A673 (cell line): ENCODE data around the gene SAMD13. TPM values are rescaled to one million over a fixed set of nuclear protein-coding genes. Genes with fewer than 3 reads are reported as not detected.

Experiments
- BruUV-seq: library from RNA; stranded (reverse); fragments of 400-500 nt; replicated peaks from 2 replicates; lab custom pipeline; 2021; lab: Mats Ljungman, UMichigan
- CTCF ChIA-PET: fragments of 300-600 bp; sonication (Branson Sonifier 250); formaldehyde crosslinking; loops from one replicate; lab custom pipeline; 2022; ENCODE audit warnings: antibody characterized with exemption; lab: Charles Lee
- POLR2A ChIA-PET: fragments of 300-600 bp; sonication (Branson Sonifier 250); formaldehyde crosslinking; loops from one replicate; lab custom pipeline; 2022; ENCODE audit warnings: antibody characterized with exemption; ENCODE audit not compliant: low non-redundant PET; lab: Charles Lee
- DNase-seq: peaks from one replicate; pipeline ENCODE4 v3.0.0-alpha.2; 2015; ENCODE audit warnings: low spot score
- H3K27ac ChIP-seq: fragments of 200-600 bp; sonication (generic); 2 replicates; pipeline ENCODE4 v1.5.1; 2016; ENCODE audit warnings: mixed run types, low read depth, mild to moderate bottlenecking, mixed read lengths, antibody characterized with exemption, low read length; ENCODE audit not compliant: poor library complexity, severe bottlenecking
- H3K27me3 ChIP-seq: fragments of 200-600 bp; sonication (generic); replicated peaks from 2 replicates; pipeline ENCODE4 v1.6.1; 2017; ENCODE audit warnings: mixed run types, low read depth, mild to moderate bottlenecking, mixed read lengths, antibody characterized with exemption, low read length; ENCODE audit not compliant: insufficient read depth, poor library complexity
- H3K36me3 ChIP-seq: fragments of 200-600 bp; sonication (generic); 2 replicates; pipeline ENCODE4 v1.6.1; 2016; ENCODE audit warnings: mixed run types, mild to moderate bottlenecking, mixed read lengths, antibody characterized with exemption, low read length; ENCODE audit not compliant: insufficient read depth, poor library complexity, severe bottlenecking
- H3K4me1 ChIP-seq: fragments of 200-600 bp; sonication (generic); 2 replicates; pipeline ENCODE4 v1.6.1; 2017; ENCODE audit warnings: mixed run types, mild to moderate bottlenecking, mixed read lengths, antibody characterized with exemption, low read length; ENCODE audit not compliant: insufficient read depth, poor library complexity, severe bottlenecking
- H3K4me3 ChIP-seq: fragments of 200-600 bp; sonication (generic); 2 replicates; pipeline ENCODE4 v1.5.1; 2016; ENCODE audit warnings: low read depth, mixed run types, mild to moderate bottlenecking, mixed read lengths, low read length; ENCODE audit not compliant: poor library complexity, severe bottlenecking
- H3K9me3 ChIP-seq: fragments of 200-600 bp; sonication (generic); 2 replicates; pipeline ENCODE4 v1.6.1; 2016; ENCODE audit warnings: mixed run types, low read depth, mild to moderate bottlenecking, mixed read lengths, antibody characterized with exemption, low read length; ENCODE audit not compliant: poor library complexity, severe bottlenecking
- EZH2 ChIP-seq: fragments of 200-600 bp; sonication (generic); IDR thresholded peaks from 2 replicates; pipeline ENCODE4 v1.6.1; 2017; ENCODE audit warnings: borderline replicate concordance, low read depth, mild to moderate bottlenecking, mixed read lengths, antibody characterized with exemption, low read length; ENCODE audit not compliant: poor library complexity, severe bottlenecking
- intact Hi-C: fragments of 100-400 bp; cut with micrococcal nuclease; formaldehyde crosslinking; loops from one replicate; pipeline ENCODE4 v1.10.0; 2022; ENCODE audit not compliant: unreplicated experiment
- total RNA-seq: library from RNA; stranded (reverse); gene quantifications from 2 replicates; pipeline ENCODE4 v1.2.3, GENCODE V29; 2021
- TF ChIP-seq, protein P1 (sequence below): fragments of 300-800, 200-600 bp; sonication (generic); conservative IDR thresholded peaks from 2 replicates; pipeline ENCODE4 v1.5.1; 2017; ENCODE audit warnings: low read depth, mild to moderate bottlenecking, antibody characterized with exemption, low read length, moderate library complexity, mixed read lengths

The SAMD13 gene
- total RNA-seq, 1 experiment from 2014 or later: 1.2 TPM

DNA sequence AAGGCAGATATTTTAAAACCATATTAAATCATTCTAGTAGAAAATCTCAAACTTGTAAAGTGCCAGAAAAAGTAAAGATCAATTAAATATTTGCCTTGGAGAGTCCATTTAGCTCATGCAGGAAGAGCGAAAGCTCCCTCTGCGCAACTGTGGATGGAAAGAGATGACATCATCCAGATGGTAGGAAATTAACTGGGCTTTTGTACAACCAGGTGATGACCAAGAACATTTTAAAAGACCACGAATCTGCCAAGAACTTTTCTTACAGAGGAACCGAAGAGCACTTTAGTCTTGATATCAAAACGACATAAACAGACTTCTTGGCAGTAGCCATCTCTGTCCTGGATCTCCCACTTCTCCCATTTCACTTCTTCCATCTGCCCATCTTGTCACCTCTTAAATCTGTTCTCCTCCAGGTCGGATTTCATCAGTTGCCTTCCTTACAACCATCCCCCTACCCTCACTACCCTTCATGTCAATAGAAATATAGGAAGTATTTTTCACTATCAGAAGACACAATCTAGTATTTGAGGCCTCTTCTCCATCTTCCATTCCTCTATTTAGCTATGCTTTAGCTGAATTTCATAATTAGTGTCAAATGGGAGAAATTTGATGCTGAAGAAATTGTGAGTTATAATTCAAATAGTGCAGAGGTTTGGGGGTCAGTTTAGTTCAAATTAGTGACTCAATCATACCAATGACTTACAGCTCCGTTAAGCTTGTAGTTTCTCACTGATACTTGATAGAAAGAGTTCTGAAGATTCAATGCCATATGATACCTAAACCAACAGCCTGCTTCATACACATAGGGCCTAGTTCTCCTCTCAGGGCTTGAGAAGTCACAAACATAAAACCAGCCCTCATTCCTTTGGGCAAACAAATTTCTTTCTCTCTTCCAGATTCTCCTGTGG lies 74.7 kb downstream of the SAMD13 start:
- intact Hi-C loops: no loop called here
- H3K4me3 ChIP-seq: no peak overlapping the region
- BruUV-seq: no TSS peak
- H3K27ac ChIP-seq: no peak overlapping the region
- ChIA-PET POLR2A (no interaction called here), CTCF (no interaction called here)
- no peak for TF ChIP-seq EZH2
- TF ChIP-seq, protein P1, sequence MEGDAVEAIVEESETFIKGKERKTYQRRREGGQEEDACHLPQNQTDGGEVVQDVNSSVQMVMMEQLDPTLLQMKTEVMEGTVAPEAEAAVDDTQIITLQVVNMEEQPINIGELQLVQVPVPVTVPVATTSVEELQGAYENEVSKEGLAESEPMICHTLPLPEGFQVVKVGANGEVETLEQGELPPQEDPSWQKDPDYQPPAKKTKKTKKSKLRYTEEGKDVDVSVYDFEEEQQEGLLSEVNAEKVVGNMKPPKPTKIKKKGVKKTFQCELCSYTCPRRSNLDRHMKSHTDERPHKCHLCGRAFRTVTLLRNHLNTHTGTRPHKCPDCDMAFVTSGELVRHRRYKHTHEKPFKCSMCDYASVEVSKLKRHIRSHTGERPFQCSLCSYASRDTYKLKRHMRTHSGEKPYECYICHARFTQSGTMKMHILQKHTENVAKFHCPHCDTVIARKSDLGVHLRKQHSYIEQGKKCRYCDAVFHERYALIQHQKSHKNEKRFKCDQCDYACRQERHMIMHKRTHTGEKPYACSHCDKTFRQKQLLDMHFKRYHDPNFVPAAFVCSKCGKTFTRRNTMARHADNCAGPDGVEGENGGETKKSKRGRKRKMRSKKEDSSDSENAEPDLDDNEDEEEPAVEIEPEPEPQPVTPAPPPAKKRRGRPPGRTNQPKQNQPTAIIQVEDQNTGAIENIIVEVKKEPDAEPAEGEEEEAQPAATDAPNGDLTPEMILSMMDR: no peak
- no peaks in the 10 kb centered on the region for H3K9me3 ChIP-seq
- H3K36me3 ChIP-seq: no peaks in the 10 kb centered on the region
- no peaks in the 10 kb centered on the region for H3K4me1 ChIP-seq
- H3K27me3 ChIP-seq: no peaks in the 10 kb centered on the region
- no peak for DNase-seq

DNA sequence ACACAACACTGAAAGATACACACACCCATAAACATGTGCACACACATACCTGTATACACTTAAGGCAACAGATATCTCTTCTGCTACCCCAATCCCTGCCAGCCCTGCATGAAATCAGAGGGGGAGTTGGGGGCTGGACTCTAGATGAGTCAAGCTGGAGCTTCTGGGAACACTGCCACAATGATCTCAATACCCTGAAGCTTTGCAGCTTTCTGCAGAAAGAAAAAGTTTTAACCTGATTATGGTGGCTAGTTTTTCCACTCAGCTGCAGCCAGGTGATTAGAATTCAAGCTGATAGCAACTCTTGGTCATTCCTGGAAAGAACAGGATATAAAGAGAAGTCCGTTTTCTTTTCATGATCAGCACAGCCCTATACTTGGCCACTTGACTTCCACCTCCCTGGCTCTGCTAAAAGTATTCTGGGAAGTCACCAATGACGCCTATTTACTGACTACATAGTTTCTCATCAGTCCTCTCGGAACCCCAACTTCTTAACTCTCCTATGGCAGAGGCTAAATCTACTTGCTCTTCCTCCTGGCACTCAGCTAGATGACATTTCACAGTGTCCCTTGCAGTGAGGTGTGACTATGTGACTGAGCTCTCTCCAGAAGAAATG lies 76.1 kb downstream of the SAMD13 start:
- ChIA-PET POLR2A (no interaction called here), CTCF (no interaction called here)
- Histone ChIP-seq H3K4me1 (no peaks in the 10 kb centered on the region), H3K9me3 (no peaks in the 10 kb centered on the region), H3K36me3 (no peaks in the 10 kb centered on the region), H3K27me3 (no peaks in the 10 kb centered on the region), H3K27ac (no peak overlapping the region), H3K4me3 (no peak overlapping the region)
- no peak for DNase-seq
- no peak for TF ChIP-seq EZH2
- TF ChIP-seq, protein P1: no peak
- intact Hi-C loops: no loop called here
- BruUV-seq: no TSS peak

DNA sequence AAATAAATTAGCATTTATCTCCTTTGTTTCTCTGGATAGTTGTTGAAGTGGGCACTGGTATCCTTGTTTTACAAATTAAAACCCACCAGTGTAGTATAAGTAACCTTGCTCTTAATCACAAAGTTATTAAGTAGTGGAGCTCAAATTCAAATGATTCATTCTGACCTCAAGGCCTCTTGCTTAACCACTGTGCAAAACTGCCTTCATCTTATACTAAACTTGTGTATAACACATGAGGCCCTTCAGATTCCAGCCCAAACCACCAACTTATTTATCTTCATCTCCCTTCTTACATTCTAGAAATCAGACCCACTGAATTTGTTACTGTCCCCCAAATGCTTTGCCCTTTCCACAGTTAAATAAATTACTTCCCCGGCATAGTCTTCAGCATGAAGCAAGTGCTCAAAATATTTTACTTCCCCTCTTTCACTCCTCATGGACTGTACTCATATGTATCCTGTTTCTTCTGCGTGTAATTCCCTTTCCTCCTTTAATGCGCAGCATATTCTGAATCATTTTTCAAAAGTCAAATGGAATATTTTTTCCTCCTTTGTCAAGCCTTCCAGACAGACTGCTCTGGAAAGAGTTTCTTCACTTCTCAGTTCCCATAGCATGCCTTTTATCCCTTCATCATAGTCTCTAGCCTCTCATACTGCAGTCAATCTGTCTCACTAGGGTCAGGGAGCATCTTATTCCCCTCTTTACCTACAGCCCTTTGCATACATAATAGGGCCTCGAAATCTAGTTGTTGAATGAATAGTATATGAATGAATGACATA lies 77.8 kb downstream of the SAMD13 start:
- Histone ChIP-seq H3K27me3 (no peaks in the 10 kb centered on the region), H3K36me3 (no peaks in the 10 kb centered on the region), H3K9me3 (no peaks in the 10 kb centered on the region), H3K4me3 (no peak overlapping the region), H3K27ac (no peak overlapping the region), H3K4me1 (no peaks in the 10 kb centered on the region)
- TF ChIP-seq, protein P1: no peak
- TF ChIP-seq EZH2: no peak
- no peak for DNase-seq
- intact Hi-C loops: no loop called here
- BruUV-seq: no TSS peak
- ChIA-PET CTCF (no interaction called here), POLR2A (no interaction called here)
